SK-N-DZ (cell line): ENCODE results near the gene EIF4E3.

Source experiments
- DNase-seq: peaks from one replicate; pipeline ENCODE4 v3.0.0-alpha.2; 2015; ENCODE audit warnings: low spot score

Gene EIF4E3

GRCh38 chr3:71723452-71724170 lies 1.6 kb downstream of the EIF4E3 start:
- no peak for DNase-seq

GRCh38 chr3:71722693-71723092 lies 2.5 kb downstream of the EIF4E3 start:
- no peak for DNase-seq

GRCh38 chr3:71721651-71722157 lies 3.5 kb downstream of the EIF4E3 start:
- no peak for DNase-seq

- no peak for DNase-seq
Measured at GRCh38 chr3:71721002-71721401, 4.2 kb downstream of the EIF4E3 start.

- no peak for DNase-seq
Measured at GRCh38 chr3:71718072-71718471, 7.1 kb downstream of the EIF4E3 start.

- DNase-seq: no peak
Measured at GRCh38 chr3:71714595-71714994, 10.6 kb downstream of the EIF4E3 start.

- no peak for DNase-seq
Measured at GRCh38 chr3:71713041-71713440, 12.2 kb downstream of the EIF4E3 start.

- peak; percentile 49 for DNase-seq
Measured at GRCh38 chr3:71710906-71711494, 14.2 kb downstream of the EIF4E3 start.

GRCh38 chr3:71709908-71710511 lies 15.2 kb downstream of the EIF4E3 start:
- no peak for DNase-seq

GRCh38 chr3:71708476-71709105 lies 16.6 kb downstream of the EIF4E3 start:
- no peak for DNase-seq

- no peak for DNase-seq
Measured at GRCh38 chr3:71707595-71707994, 17.6 kb downstream of the EIF4E3 start.

GRCh38 chr3:71705681-71706080 lies 19.5 kb downstream of the EIF4E3 start:
- no peak for DNase-seq

- DNase-seq: no peak
Measured at GRCh38 chr3:71704915-71705314, 20.3 kb downstream of the EIF4E3 start.

- no peak for DNase-seq
Measured at GRCh38 chr3:71703797-71704196, 21.4 kb downstream of the EIF4E3 start.

GRCh38 chr3:71702131-71703024 lies 22.8 kb downstream of the EIF4E3 start:
- no peak for DNase-seq

GRCh38 chr3:71701251-71701762 lies 23.9 kb downstream of the EIF4E3 start:
- DNase-seq: no peak

- no peak for DNase-seq
Measured at GRCh38 chr3:71695000-71695482, 30.2 kb downstream of the EIF4E3 start.

GRCh38 chr3:71694358-71694999 lies 30.7 kb downstream of the EIF4E3 start:
- DNase-seq: no peak

GRCh38 chr3:71693641-71694040 lies 31.6 kb downstream of the EIF4E3 start:
- no peak for DNase-seq

- DNase-seq: no peak
Measured at GRCh38 chr3:71692139-71692538, 33.1 kb downstream of the EIF4E3 start.
